Measurements from ENCODE around the gene PIK3C3.

The PIK3C3 gene

DNA sequence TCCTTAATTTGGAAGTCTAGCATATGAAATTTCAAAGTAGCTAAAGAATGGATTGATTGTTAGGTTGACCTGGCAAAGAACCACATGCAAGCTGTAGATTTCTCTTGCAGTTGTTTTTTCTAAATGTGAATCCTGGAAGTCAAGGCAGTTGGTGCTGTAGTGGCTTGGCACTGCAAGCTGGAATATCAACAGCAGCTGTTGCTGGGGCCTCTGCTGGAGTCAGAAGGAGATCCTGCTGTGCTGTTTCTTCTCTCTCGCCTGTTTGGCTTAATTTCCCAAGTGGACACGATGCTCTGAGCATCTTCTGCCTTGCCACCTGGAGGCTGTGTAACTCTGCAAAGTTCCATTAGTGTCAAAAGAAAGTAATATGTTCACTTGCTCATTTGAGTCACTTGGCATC lies 12.6 kb downstream of the PIK3C3 start:
- Histone ChIP-seq H3K9ac (ENCODE audit: low read depth, low read length) (no peak overlapping the region), H3K36me3 (ENCODE audit: control insufficient read depth, insufficient read depth, low read length) (no peaks in the 10 kb centered on the region), H3K4me1 (ENCODE audit: control insufficient read depth, insufficient read depth, low read length) (no peaks in the 10 kb centered on the region), H3K4me3 (ENCODE audit: low read depth, low read length) (no peak overlapping the region), H3K27me3 (ENCODE audit: control insufficient read depth, insufficient read depth, low read length) (no peaks in the 10 kb centered on the region), H3K9me3 (ENCODE audit: control insufficient read depth, insufficient read depth, low read length) (no peaks in the 10 kb centered on the region)

DNA sequence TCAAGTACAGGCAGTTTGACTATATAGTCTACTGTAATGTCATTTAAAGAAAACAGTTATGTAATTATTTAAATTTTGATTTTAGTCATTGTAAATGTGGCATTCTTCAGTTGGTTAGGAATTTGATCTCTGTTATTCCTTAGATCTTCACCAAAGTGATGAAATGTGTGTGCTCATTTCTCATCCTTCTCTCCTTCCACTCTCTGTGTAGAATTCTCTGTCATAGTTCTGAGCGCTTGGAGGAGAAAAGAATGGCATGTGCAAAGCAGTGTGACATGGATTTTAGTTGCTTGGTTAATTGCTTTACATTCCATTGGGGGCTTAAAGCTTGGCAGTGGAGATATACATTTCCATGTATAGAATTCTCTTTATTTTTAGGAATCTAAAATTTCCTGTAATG lies 14.8 kb downstream of the PIK3C3 start:
- Histone ChIP-seq H3K4me3 (ENCODE audit: low read depth, low read length) (no peak overlapping the region), H3K27me3 (ENCODE audit: control insufficient read depth, insufficient read depth, low read length) (no peaks in the 10 kb centered on the region), H3K36me3 (ENCODE audit: control insufficient read depth, insufficient read depth, low read length) (no peaks in the 10 kb centered on the region), H3K4me1 (ENCODE audit: control insufficient read depth, insufficient read depth, low read length) (no peaks in the 10 kb centered on the region), H3K9ac (ENCODE audit: low read depth, low read length) (no peak overlapping the region), H3K9me3 (ENCODE audit: control insufficient read depth, insufficient read depth, low read length) (no peaks in the 10 kb centered on the region)

GRCh38 chr18:41972067-41972925 lies 17.3 kb downstream of the PIK3C3 start:
- Histone ChIP-seq H3K9ac (ENCODE audit: low read depth, low read length) (no peak overlapping the region), H3K9me3 (ENCODE audit: control insufficient read depth, insufficient read depth, low read length) (no peaks in the 10 kb centered on the region), H3K4me1 (ENCODE audit: control insufficient read depth, insufficient read depth, low read length) (no peaks in the 10 kb centered on the region), H3K4me3 (ENCODE audit: low read depth, low read length) (no peak overlapping the region), H3K36me3 (ENCODE audit: control insufficient read depth, insufficient read depth, low read length) (no peaks in the 10 kb centered on the region), H3K27me3 (ENCODE audit: control insufficient read depth, insufficient read depth, low read length) (no peaks in the 10 kb centered on the region)

DNA sequence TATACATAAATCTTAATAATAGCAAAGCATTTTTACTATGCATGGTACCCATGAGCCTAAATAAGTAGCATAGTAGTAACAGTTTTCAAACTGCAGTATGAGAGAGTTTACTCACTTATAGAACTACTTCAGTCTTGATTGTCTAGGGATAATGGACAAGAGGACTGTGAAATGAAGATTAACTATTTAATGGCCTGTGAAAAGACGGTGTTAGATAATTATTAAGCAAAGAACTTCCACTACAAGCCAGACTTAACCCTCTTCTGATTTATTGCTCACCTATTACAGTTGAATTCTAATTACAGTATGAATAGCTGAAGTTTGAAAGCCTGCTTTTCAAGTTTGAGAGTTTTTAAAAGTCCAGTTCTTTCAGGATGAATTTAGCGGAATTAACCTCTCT lies 18.9 kb downstream of the PIK3C3 start:
- Histone ChIP-seq H3K9me3 (ENCODE audit: control insufficient read depth, insufficient read depth, low read length) (no peaks in the 10 kb centered on the region), H3K4me3 (ENCODE audit: low read depth, low read length) (no peak overlapping the region), H3K4me1 (ENCODE audit: control insufficient read depth, insufficient read depth, low read length) (no peaks in the 10 kb centered on the region), H3K9ac (ENCODE audit: low read depth, low read length) (no peak overlapping the region), H3K27me3 (ENCODE audit: control insufficient read depth, insufficient read depth, low read length) (no peaks in the 10 kb centered on the region), H3K36me3 (ENCODE audit: control insufficient read depth, insufficient read depth, low read length) (no peaks in the 10 kb centered on the region)

- no peaks in the 10 kb centered on the region for H3K36me3 ChIP-seq (ENCODE audit: control insufficient read depth, insufficient read depth, low read length)
- H3K4me1 ChIP-seq (ENCODE audit: control insufficient read depth, insufficient read depth, low read length): no peaks in the 10 kb centered on the region
- no peak overlapping the region for H3K4me3 ChIP-seq (ENCODE audit: low read depth, low read length)
- H3K9me3 ChIP-seq (ENCODE audit: control insufficient read depth, insufficient read depth, low read length): no peaks in the 10 kb centered on the region
- H3K27me3 ChIP-seq (ENCODE audit: control insufficient read depth, insufficient read depth, low read length): no peaks in the 10 kb centered on the region
- no peak overlapping the region for H3K9ac ChIP-seq (ENCODE audit: low read depth, low read length)
Measured at GRCh38 chr18:41974796-41975201, 19.8 kb downstream of the PIK3C3 start.

DNA sequence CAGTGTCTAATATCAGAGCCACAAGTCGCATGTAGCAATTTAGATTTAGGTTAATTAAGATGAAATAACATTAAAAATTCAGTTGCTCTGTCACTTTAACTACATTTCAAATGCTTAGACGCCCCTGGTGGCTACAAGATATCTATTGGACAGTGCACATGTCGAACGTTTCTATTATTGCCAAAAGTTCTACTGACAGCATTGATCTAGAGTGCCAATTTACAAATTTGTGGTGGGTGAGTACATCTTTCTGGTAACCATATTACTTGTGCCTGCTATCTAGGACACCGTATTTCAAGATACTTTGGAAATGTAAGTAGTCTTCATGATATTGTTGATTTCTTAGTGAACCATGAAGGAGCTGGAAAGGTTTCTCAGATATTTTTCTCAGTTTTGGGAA lies 20.2 kb downstream of the PIK3C3 start:
- Histone ChIP-seq H3K9ac (ENCODE audit: low read depth, low read length) (no peak overlapping the region), H3K27me3 (ENCODE audit: control insufficient read depth, insufficient read depth, low read length) (no peaks in the 10 kb centered on the region), H3K36me3 (ENCODE audit: control insufficient read depth, insufficient read depth, low read length) (no peaks in the 10 kb centered on the region)

GRCh38 chr18:41977233-41977632 lies 22.2 kb downstream of the PIK3C3 start:
- Histone ChIP-seq H3K9ac (ENCODE audit: low read depth, low read length) (no peak overlapping the region), H3K36me3 (ENCODE audit: control insufficient read depth, insufficient read depth, low read length) (no peaks in the 10 kb centered on the region), H3K27me3 (ENCODE audit: control insufficient read depth, insufficient read depth, low read length) (no peaks in the 10 kb centered on the region), H3K9me3 (ENCODE audit: control insufficient read depth, insufficient read depth, low read length) (no peaks in the 10 kb centered on the region), H3K4me1 (ENCODE audit: control insufficient read depth, insufficient read depth, low read length) (no peaks in the 10 kb centered on the region), H3K4me3 (ENCODE audit: low read depth, low read length) (no peak overlapping the region)

More for the DNA sequence above, 20.2 kb downstream of the PIK3C3 start:
- no peak overlapping the region for H3K4me3 ChIP-seq (ENCODE audit: low read depth, low read length)
- H3K4me1 ChIP-seq (ENCODE audit: control insufficient read depth, insufficient read depth, low read length): no peaks in the 10 kb centered on the region
- no peaks in the 10 kb centered on the region for H3K9me3 ChIP-seq (ENCODE audit: control insufficient read depth, insufficient read depth, low read length)

- H3K9ac ChIP-seq (ENCODE audit: low read depth, low read length): no peak overlapping the region
- no peak overlapping the region for H3K4me3 ChIP-seq (ENCODE audit: low read depth, low read length)
- no peaks in the 10 kb centered on the region for H3K27me3 ChIP-seq (ENCODE audit: control insufficient read depth, insufficient read depth, low read length)
- no peaks in the 10 kb centered on the region for H3K4me1 ChIP-seq (ENCODE audit: control insufficient read depth, insufficient read depth, low read length)
- H3K36me3 ChIP-seq (ENCODE audit: control insufficient read depth, insufficient read depth, low read length): no peaks in the 10 kb centered on the region
- H3K9me3 ChIP-seq (ENCODE audit: control insufficient read depth, insufficient read depth, low read length): no peaks in the 10 kb centered on the region
Measured at GRCh38 chr18:41982942-41983660, 28.1 kb downstream of the PIK3C3 start.

DNA sequence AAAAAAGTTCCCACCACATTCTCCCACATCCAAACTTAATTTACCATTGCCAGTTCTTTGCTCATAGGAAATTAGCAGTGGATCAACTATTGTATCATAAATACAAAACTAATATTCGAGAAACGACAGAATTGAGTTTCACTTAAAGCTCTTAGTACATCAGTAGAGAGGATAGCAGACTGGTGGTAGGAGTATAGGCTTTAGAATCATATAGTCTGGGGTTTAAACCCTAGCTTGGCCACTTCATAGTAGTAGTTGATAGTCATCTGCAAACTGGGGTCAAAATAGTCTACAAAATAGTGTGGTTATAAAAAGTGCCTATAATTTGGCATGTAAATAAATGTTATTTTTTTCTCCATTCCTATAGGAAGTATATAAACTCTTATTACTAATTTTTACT lies 30.9 kb downstream of the PIK3C3 start:
- no peaks in the 10 kb centered on the region for H3K9me3 ChIP-seq (ENCODE audit: control insufficient read depth, insufficient read depth, low read length)
- H3K4me1 ChIP-seq (ENCODE audit: control insufficient read depth, insufficient read depth, low read length): no peaks in the 10 kb centered on the region
- no peak overlapping the region for H3K4me3 ChIP-seq (ENCODE audit: low read depth, low read length)
- H3K36me3 ChIP-seq (ENCODE audit: control insufficient read depth, insufficient read depth, low read length): no peaks in the 10 kb centered on the region
- no peak overlapping the region for H3K9ac ChIP-seq (ENCODE audit: low read depth, low read length)
- no peaks in the 10 kb centered on the region for H3K27me3 ChIP-seq (ENCODE audit: control insufficient read depth, insufficient read depth, low read length)

- no peak overlapping the region for H3K9ac ChIP-seq (ENCODE audit: low read depth, low read length)
- H3K9me3 ChIP-seq (ENCODE audit: control insufficient read depth, insufficient read depth, low read length): no peaks in the 10 kb centered on the region
- H3K27me3 ChIP-seq (ENCODE audit: control insufficient read depth, insufficient read depth, low read length): no peaks in the 10 kb centered on the region
- no peak overlapping the region for H3K4me3 ChIP-seq (ENCODE audit: low read depth, low read length)
- no peaks in the 10 kb centered on the region for H3K4me1 ChIP-seq (ENCODE audit: control insufficient read depth, insufficient read depth, low read length)
- H3K36me3 ChIP-seq (ENCODE audit: control insufficient read depth, insufficient read depth, low read length): no peaks in the 10 kb centered on the region
Measured at GRCh38 chr18:41989508-41989907, 34.5 kb downstream of the PIK3C3 start.

DNA sequence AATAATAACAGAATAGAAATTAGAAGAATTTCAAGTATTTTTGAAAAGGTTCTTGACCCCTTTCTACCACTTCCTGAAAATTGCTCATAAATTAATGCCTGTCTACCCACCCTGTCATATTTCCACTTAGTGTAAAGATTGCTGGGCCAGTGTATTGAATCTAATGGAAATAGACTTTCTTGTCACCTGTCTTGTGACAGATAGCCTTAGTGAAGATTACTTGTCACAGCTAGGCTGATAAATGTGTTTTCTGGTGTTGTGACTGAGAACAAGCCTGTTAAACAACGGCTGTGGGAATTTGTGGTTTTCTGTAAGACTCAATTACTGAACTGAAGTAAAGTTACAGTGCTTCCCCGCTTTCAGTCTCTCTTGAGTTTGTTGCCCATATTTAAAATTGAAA lies 37.0 kb downstream of the PIK3C3 start:
- Histone ChIP-seq H3K4me3 (ENCODE audit: low read depth, low read length) (no peak overlapping the region), H3K4me1 (ENCODE audit: control insufficient read depth, insufficient read depth, low read length) (no peaks in the 10 kb centered on the region), H3K9ac (ENCODE audit: low read depth, low read length) (no peak overlapping the region), H3K36me3 (ENCODE audit: control insufficient read depth, insufficient read depth, low read length) (no peaks in the 10 kb centered on the region), H3K9me3 (ENCODE audit: control insufficient read depth, insufficient read depth, low read length) (no peaks in the 10 kb centered on the region), H3K27me3 (ENCODE audit: control insufficient read depth, insufficient read depth, low read length) (no peaks in the 10 kb centered on the region)

- H3K9me3 ChIP-seq (ENCODE audit: control insufficient read depth, insufficient read depth, low read length): no peaks in the 10 kb centered on the region
Measured at GRCh38 chr18:41992703-41993102, 37.7 kb downstream of the PIK3C3 start.

More at GRCh38 chr18:41992703-41993102, 37.7 kb downstream of the PIK3C3 start:
- Histone ChIP-seq H3K4me3 (ENCODE audit: low read depth, low read length) (no peak overlapping the region), H3K36me3 (ENCODE audit: control insufficient read depth, insufficient read depth, low read length) (no peaks in the 10 kb centered on the region), H3K9ac (ENCODE audit: low read depth, low read length) (no peak overlapping the region), H3K4me1 (ENCODE audit: control insufficient read depth, insufficient read depth, low read length) (no peaks in the 10 kb centered on the region), H3K27me3 (ENCODE audit: control insufficient read depth, insufficient read depth, low read length) (no peaks in the 10 kb centered on the region)
